Kidney (tissue), 14 donors: Measurements from ENCODE around the gene CERS2. TPM values are rescaled to one million over a fixed set of nuclear protein-coding genes. Genes with fewer than 3 reads are reported as not detected.
A peak's percentile ranks its signal among the peaks of the same experiment; 100 is the strongest.

ENCODE experiments used
- DNase-seq, 5 donors: peaks; one replicate each; pipeline ENCODE4 v3.0.0-alpha.2; 2013 to 2020
- FAIRE-seq: peaks from 2 replicates; lab custom pipeline; 2012; peaks lifted over from hg19 to GRCh38; lab: Jason Lieb, UNC
- H3K27ac ChIP-seq, 2 donors: one replicate each; pipeline ENCODE4 v1.7.0; 2013; ENCODE audit warnings: low read depth in 2 of 2, low read length in 2 of 2, inconsistent platforms in 1 of 2
- H3K27me3 ChIP-seq: one replicate; pipeline ENCODE4 v1.7.1; 2013; ENCODE audit warnings: low read length, inconsistent platforms; ENCODE audit not compliant: control insufficient read depth, insufficient read depth
- H3K36me3 ChIP-seq, 3 donors: one replicate each; pipeline versions ENCODE4 v1.7.0 to v1.7.1; 2013; ENCODE audit warnings: low read length in 3 of 3, control low read depth in 1 of 3, inconsistent platforms in 1 of 3; ENCODE audit not compliant: insufficient read depth in 3 of 3, control insufficient read depth in 2 of 3
- H3K4me1 ChIP-seq, 3 donors: one replicate each; pipeline versions ENCODE4 v1.7.0 to v1.7.1; 2013; ENCODE audit warnings: low read length in 3 of 3, inconsistent platforms in 1 of 3, low read depth in 1 of 3; ENCODE audit not compliant: control insufficient read depth in 2 of 3, insufficient read depth in 2 of 3
- H3K4me3 ChIP-seq, 3 donors: one replicate each; pipeline versions ENCODE4 v1.7.0 to v1.8.1; 2013; ENCODE audit warnings: low read length in 3 of 3, control low read depth in 1 of 3, inconsistent platforms in 1 of 3
- H3K9ac ChIP-seq, 3 donors: one replicate each; pipeline versions ENCODE4 v1.7.0 to v1.7.1; 2013; ENCODE audit warnings: low read length in 3 of 3, control low read depth in 1 of 3, inconsistent platforms in 1 of 3
- H3K9me3 ChIP-seq, 3 donors: one replicate each; pipeline versions ENCODE4 v1.7.0 to v1.7.1; 2013; ENCODE audit warnings: low read length in 3 of 3, control low read depth in 1 of 3, inconsistent platforms in 1 of 3; ENCODE audit not compliant: control insufficient read depth in 2 of 3, insufficient read depth in 1 of 3
- intact Hi-C: fragments of 100-400 bp; cut with DNase I; formaldehyde crosslinking; loops from one replicate; pipeline ENCODE4 v1.11.1; 2022
- polyA plus RNA-seq: library from polyadenylated mRNA; stranded (reverse); fragments of 350-450 nt; fragmentation: Illumina TruSeq; extraction: RNeasy Lipid Tissue Mini Kit (QIAGEN cat#74804); gene quantifications from one replicate; pipeline ENCODE4 v1.2.3, GENCODE V29; 2014; ENCODE audit warnings: low read depth, low replicate concordance; ENCODE audit not compliant: insufficient read depth
- total RNA-seq: library from RNA; stranded (reverse); fragmentation: NEBNext Ultra II Directional; extraction: Animal tissue kit (Norgen Biotek cat#: 25700); gene quantifications from one replicate; pipeline ENCODE4 v1.2.1, GENCODE V29; 2021
- TF ChIP-seq, protein P1 (sequence below): IDR thresholded peaks from 3 replicates; pipeline ENCODE4 v1.5.1; 2012; ENCODE audit warnings: mild to moderate bottlenecking, moderate library complexity, borderline replicate concordance; ENCODE audit not compliant: insufficient read depth; ENCODE audit errors: extremely low read depth
- donor health status: control.
- donor health status: control.
- donor health status: control.
- donor health status: control.
- donor health status: control.
- donor health status: DM: yes; HTN: yes; CAD: no.
- donor health status: Normal renal cell carcinoma (clear cell type).

CERS2 gene
- total and polyA plus RNA-seq, 2 donors from 2014 or later, result 258 to 268 TPM

DNA sequence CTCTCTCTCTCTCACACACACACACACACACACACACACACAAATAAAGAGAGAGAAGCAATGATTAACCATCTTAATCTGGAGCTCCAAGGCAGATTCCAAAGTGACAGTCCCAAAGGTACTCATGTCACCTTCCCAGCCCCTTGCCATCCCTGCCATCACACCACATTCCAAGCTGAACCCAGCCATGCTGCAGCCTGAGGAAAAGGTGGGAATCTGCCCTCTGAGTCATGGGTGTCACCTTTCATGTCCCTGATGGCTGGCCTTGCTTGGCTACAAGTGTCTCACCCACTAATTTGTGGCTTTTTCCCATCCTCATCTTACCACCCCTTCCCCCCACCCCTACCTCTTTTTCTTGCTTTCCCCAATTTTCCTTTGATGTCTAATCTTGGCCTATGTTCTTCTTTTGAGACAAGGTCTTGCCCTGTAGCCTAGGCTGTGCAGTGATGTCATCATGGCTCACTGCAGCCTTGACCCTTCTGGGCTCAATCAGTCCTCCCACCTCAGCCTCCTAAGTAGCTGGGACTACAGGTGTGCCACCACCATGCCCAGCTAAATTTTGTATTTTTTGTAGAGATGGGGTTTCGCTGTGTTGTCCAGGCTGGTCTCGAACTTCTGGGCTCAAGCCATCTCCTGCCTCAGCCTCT is 10.7 kb upstream of the CERS2 start:
- TF ChIP-seq, protein P1, sequence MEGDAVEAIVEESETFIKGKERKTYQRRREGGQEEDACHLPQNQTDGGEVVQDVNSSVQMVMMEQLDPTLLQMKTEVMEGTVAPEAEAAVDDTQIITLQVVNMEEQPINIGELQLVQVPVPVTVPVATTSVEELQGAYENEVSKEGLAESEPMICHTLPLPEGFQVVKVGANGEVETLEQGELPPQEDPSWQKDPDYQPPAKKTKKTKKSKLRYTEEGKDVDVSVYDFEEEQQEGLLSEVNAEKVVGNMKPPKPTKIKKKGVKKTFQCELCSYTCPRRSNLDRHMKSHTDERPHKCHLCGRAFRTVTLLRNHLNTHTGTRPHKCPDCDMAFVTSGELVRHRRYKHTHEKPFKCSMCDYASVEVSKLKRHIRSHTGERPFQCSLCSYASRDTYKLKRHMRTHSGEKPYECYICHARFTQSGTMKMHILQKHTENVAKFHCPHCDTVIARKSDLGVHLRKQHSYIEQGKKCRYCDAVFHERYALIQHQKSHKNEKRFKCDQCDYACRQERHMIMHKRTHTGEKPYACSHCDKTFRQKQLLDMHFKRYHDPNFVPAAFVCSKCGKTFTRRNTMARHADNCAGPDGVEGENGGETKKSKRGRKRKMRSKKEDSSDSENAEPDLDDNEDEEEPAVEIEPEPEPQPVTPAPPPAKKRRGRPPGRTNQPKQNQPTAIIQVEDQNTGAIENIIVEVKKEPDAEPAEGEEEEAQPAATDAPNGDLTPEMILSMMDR, result no peak
- DNase-seq (peak in 1 of 5 donors; percentile 32), FAIRE-seq (no peak)
- H3K27me3 ChIP-seq, result no peaks in the 10 kb centered on the region
- H3K4me1 ChIP-seq, result peaks cover 0 to 28% (median 21%) of the 10 kb centered on the region in 3 donors
- no peak overlapping the region for H3K27ac ChIP-seq
- no peaks in the 10 kb centered on the region for H3K9me3 ChIP-seq
- no peaks in the 10 kb centered on the region for H3K36me3 ChIP-seq
- no peak overlapping the region for H3K9ac ChIP-seq
- H3K4me3 ChIP-seq, result no peak overlapping the region
- intact Hi-C loops, result no loop called here

DNA sequence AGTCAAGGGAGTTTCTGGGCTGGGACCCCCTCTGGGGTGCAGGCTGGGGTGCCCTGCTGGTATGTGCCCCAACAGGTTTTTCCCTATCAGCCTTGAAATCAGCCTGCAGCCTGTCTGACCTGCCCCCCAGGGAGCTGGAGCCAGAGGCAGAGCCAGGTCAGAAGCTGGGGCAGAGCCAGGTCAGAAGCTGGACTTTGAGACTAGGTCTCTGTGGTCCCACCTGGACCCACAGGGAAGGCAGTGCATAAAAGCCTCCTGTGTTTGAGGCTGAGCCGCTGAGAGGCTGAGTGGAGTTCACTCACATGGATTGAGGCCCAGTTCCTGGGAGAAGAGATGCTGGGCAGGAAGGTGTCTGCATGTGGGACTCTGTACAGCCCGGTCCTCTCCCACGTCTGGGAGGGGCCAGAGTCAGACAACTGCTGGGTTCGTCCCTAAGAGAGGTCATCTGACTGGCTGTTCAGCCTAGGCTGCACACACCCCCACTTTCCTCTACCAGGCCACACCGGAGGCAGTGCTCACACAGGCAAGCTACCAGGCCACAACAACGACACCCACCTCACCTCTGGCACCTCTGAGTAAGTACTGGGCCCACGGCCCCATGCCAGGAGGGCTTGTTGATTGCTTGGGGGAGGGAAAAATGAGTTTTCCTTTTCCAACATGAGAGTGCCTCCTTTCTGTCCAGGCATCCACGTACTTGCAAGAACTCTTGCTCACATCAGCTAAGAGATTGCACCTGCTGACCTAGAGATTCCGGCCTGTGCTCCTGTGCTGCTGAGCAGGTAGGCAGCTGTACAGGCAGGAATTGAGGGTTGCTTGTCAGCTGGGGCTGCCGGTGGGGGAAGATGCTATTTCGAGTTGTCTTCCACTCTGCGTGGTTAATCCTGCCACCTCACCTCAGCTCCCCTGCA is 7.4 kb upstream of the CERS2 start, which contains the start of gene ANXA9:
ANXA9 (plus strand) TSS at position 488 of the 908 bp plus-strand sequence. CDS start 814 bp downstream, outside the sequence.
- DNase-seq, result peak in 3 of 5 donors; percentile 30 to 61 (median 42)
- TF ChIP-seq, protein P1, result no peak
- no peak for FAIRE-seq
- Histone ChIP-seq H3K36me3 (no peaks in the 10 kb centered on the region), H3K27ac (peak within 1 kb of the TSS; percentile 59 to 79), H3K4me1 (peaks cover 2 to 42% (median 39%) of the 10 kb centered on the region in 3 donors), H3K27me3 (no peaks in the 10 kb centered on the region), H3K4me3 (peak within 1 kb of the TSS in 1 of 3 donors; percentile 42), H3K9me3 (no peaks in the 10 kb centered on the region), H3K9ac (peak within 1 kb of the TSS in 2 of 3 donors; percentile 41 to 53)
- intact Hi-C loops, result no loop called here

DNA sequence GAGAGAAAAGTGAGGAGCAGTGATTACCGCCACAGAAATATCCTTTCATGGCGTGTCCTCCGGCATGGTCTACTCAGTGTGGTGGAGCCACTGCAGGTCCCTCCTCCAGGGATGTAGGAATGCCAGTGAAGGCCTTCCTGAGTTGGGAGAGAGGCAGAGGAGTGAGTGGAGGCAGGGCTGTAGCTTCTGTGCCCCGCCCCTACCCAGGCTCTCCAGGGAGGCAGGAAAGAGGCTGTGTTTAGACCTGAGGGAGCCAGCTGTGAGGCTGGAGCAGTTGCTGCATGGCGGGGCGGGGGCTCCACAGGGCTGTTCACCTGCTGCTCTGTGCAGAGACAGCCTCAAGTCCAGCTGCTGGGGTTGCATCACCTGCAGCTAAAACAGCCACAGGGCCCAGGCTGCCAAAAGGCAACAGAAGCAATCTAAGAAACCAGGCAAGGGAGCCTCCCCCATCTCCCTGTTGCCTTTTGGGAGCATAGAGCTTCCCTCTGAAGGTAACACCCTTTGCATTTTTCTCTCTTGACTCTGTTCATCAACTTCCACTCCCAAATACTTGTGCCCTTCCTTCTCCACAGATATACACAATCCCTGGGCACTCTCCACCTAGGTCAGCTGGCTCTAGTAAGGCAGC is 6.7 kb upstream of the CERS2 start:
- Histone ChIP-seq H3K36me3 (no peaks in the 10 kb centered on the region), H3K9ac (no peak overlapping the region), H3K27ac (peak overlapping the region in 1 of 2 donors; percentile 79), H3K4me3 (peak overlapping the region in 1 of 3 donors; percentile 42), H3K27me3 (no peaks in the 10 kb centered on the region), H3K9me3 (no peaks in the 10 kb centered on the region), H3K4me1 (peaks cover 2 to 46% (median 42%) of the 10 kb centered on the region in 3 donors)
- TF ChIP-seq, protein P1, result no peak
- intact Hi-C loops, result no loop called here
- FAIRE-seq, result no peak
- DNase-seq, result peak in 3 of 5 donors; percentile 47 to 64 (median 58)
